Naive thymus-derived CD8-positive, alpha-beta T cell (primary cell): ENCODE measurements around the gene GATD1. TPM values are rescaled to one million over a fixed set of nuclear protein-coding genes. Genes with fewer than 3 reads are reported as not detected.
A peak's percentile ranks its signal among the peaks of the same experiment; 100 is the strongest.

Source experiments
- ATAC-seq, 2 donors: fragments of 150-1000 bp; cut with Tn5 transposase in 1 of 2; sonication (Bioruptor Pico), chemical (Tn5 transposase) in 1 of 2; 1 replicate in 1 of 2; 2 replicates in 1 of 2; pipeline ENCODE4 v1.10.0; 2021; ENCODE audit warnings: mild to moderate bottlenecking in 2 of 2, moderate library complexity in 2 of 2
- POLR2A ChIA-PET: fragments of 350-600 bp; sonication (Branson Sonifier 250); formaldehyde crosslinking; loops from one replicate; lab custom pipeline; 2021; ENCODE audit warnings: antibody characterized with exemption; lab: Charles Lee
- DNase-seq, 10 donors: peaks; one replicate each; pipeline versions ENCODE4 v3.0.0 to v3.0.0-alpha.2; 2020 to 2022
- H3K27ac Mint-ChIP-seq, 10 donors: one replicate each; pipeline ENCODE4 v1.8.0; 2020 to 2022; ENCODE audit warnings: mild to moderate bottlenecking in 10 of 10, mixed read lengths in 10 of 10, moderate library complexity in 4 of 10, inconsistent platforms in 1 of 10
- H3K27me3 Mint-ChIP-seq, 5 donors: one replicate each; pipeline ENCODE4 v1.8.0; 2021 to 2022; ENCODE audit warnings: mixed read lengths in 5 of 5
- H3K36me3 Mint-ChIP-seq, 3 donors: one replicate each; pipeline ENCODE4 v1.8.0; 2020 to 2022; ENCODE audit warnings: mixed read lengths in 3 of 3, mild to moderate bottlenecking in 2 of 3, inconsistent platforms in 1 of 3
- H3K4me1 Mint-ChIP-seq, 4 donors: one replicate each; pipeline ENCODE4 v1.8.0; 2021 to 2022; ENCODE audit warnings: mixed read lengths in 4 of 4
- H3K4me3 Mint-ChIP-seq, 10 donors: one replicate each; pipeline ENCODE4 v1.8.0; 2020 to 2022; ENCODE audit warnings: mild to moderate bottlenecking in 10 of 10, mixed read lengths in 10 of 10, moderate library complexity in 6 of 10, inconsistent platforms in 1 of 10
- H3K9me3 Mint-ChIP-seq, 9 donors: one replicate each; pipeline ENCODE4 v1.8.0; 2020 to 2022; ENCODE audit warnings: mixed read lengths in 9 of 9, mild to moderate bottlenecking in 3 of 9, inconsistent platforms in 1 of 9, moderate library complexity in 1 of 9
- polyA plus RNA-seq, 3 donors: library from polyadenylated mRNA; unstranded; fragments of 300-500 nt; fragmentation: Illumina TruSeq; gene quantifications; one replicate each; pipeline ENCODE4 v1.2.3, GENCODE V29; 2021
- total RNA-seq, 8 experiments: library from RNA in 2 of 8; stranded (reverse) in 2 of 8; gene quantifications; one replicate each; pipeline ENCODE4 v1.2.3 and lab custom pipeline; 2021 to 2026

GATD1 gene
- total and polyA plus RNA-seq, 5 experiments from 2014 or later, result 7.2 to 65.6 (median 20.7) TPM

GRCh38 chr11:724778-725386 lies 52.4 kb downstream of the GATD1 start:
- Mint-ChIP-seq H3K36me3 (peaks cover 0 to 2% (median 0%) of the 10 kb centered on the region in 3 donors), H3K4me3 (peak overlapping the region; percentile 47 to 78 (median 66)), H3K27me3 (peaks cover 4 to 9% (median 5%) of the 10 kb centered on the region in 5 donors), H3K9me3 (no peaks in the 10 kb centered on the region), H3K4me1 (peaks cover 7 to 32% (median 20%) of the 10 kb centered on the region in 4 donors), H3K27ac (peak overlapping the region in 5 of 10 donors; percentile 48 to 82 (median 72))
- DNase-seq (no peak), ATAC-seq (no peak)
- POLR2A ChIA-PET, result interaction anchor here (1.3 to 10.3 kb wide), 9 partner anchors 16 to 170 kb away, joined by 4 to 109 read pairs (median 9); partner anchors contain the start of genes DEAF1, EPS8L2, LMNTD2 and TALDO1

GRCh38 chr11:724049-724777 lies 53.1 kb downstream of the GATD1 start:
- Mint-ChIP-seq H3K4me3 (peak overlapping the region in 6 of 10 donors; percentile 41 to 85 (median 58)), H3K27ac (peak overlapping the region in 2 of 10 donors; percentile 15 to 52), H3K27me3 (peaks cover 4 to 9% (median 5%) of the 10 kb centered on the region in 5 donors), H3K4me1 (peaks cover 7 to 32% (median 22%) of the 10 kb centered on the region in 4 donors), H3K9me3 (no peaks in the 10 kb centered on the region), H3K36me3 (peaks cover 0 to 2% (median 0%) of the 10 kb centered on the region in 3 donors)
- POLR2A ChIA-PET, result interaction anchor here (1.3 to 10.3 kb wide), 4 partner anchors 30 to 174 kb away, joined by 3 to 109 read pairs (median 15); partner anchors contain the start of genes DEAF1 and TMEM80
- no peak for ATAC-seq
- DNase-seq, result no peak

GRCh38 chr11:723120-723883 lies 54.0 kb downstream of the GATD1 start:
- Mint-ChIP-seq H3K36me3 (peaks cover 0 to 2% (median 0%) of the 10 kb centered on the region in 3 donors), H3K9me3 (no peaks in the 10 kb centered on the region), H3K4me3 (peak overlapping the region; percentile 52 to 92 (median 82)), H3K4me1 (peaks cover 8 to 32% (median 22%) of the 10 kb centered on the region in 4 donors), H3K27me3 (peaks cover 4 to 9% (median 7%) of the 10 kb centered on the region in 5 donors), H3K27ac (peak overlapping the region in 8 of 10 donors; percentile 9 to 94 (median 61))
- ATAC-seq (peak; percentile 39 to 40), DNase-seq (peak in 9 of 10 donors; percentile 36 to 78 (median 55))
- POLR2A ChIA-PET, result interaction anchor here (1.0 to 10.3 kb wide), 8 partner anchors 24 to 187 kb away, joined by 3 to 109 read pairs (median 4); partner anchors contain the start of genes DEAF1, LRRC56, PHRF1 and TALDO1

GRCh38 chr11:722346-722811 lies 54.9 kb downstream of the GATD1 start:
- POLR2A ChIA-PET, result interaction anchor here (0.8 to 10.3 kb wide), 10 partner anchors 25 to 186 kb away, joined by 3 to 109 read pairs (median 4); partner anchors contain the start of genes DEAF1, LRRC56, PHRF1 and TALDO1
- Mint-ChIP-seq H3K27me3 (peaks cover 4 to 9% (median 7%) of the 10 kb centered on the region in 5 donors), H3K9me3 (no peaks in the 10 kb centered on the region), H3K36me3 (peaks cover 0 to 2% (median 0%) of the 10 kb centered on the region in 3 donors), H3K4me1 (peaks cover 8 to 31% (median 20%) of the 10 kb centered on the region in 4 donors), H3K27ac (peak overlapping the region in 1 of 10 donors; percentile 5), H3K4me3 (peak overlapping the region in 3 of 10 donors; percentile 20 to 69 (median 43))
- DNase-seq, result no peak
- ATAC-seq, result no peak

- no peaks in the 10 kb centered on the region for H3K9me3 Mint-ChIP-seq
- H3K27ac Mint-ChIP-seq, result peak overlapping the region in 2 of 10 donors; percentile 21 to 40
- POLR2A ChIA-PET, result interaction anchor here (0.5 to 10.3 kb wide), 9 partner anchors 21 to 251 kb away, joined by 3 to 109 read pairs (median 6); partner anchors contain the start of genes DEAF1, PHRF1 and TMEM80
- H3K4me3 Mint-ChIP-seq, result peak overlapping the region in 9 of 10 donors; percentile 24 to 79 (median 55)
- ATAC-seq, result peak; percentile 45 to 59
- peaks cover 0 to 2% (median 0%) of the 10 kb centered on the region in 3 donors for H3K36me3 Mint-ChIP-seq
- peaks cover 4 to 9% (median 7%) of the 10 kb centered on the region in 5 donors for H3K27me3 Mint-ChIP-seq
- peak in 9 of 10 donors; percentile 35 to 77 (median 49) for DNase-seq
- peaks cover 8 to 26% (median 19%) of the 10 kb centered on the region in 4 donors for H3K4me1 Mint-ChIP-seq
Observed at GRCh38 chr11:721741-722345, 55.4 kb downstream of the GATD1 start.

- Mint-ChIP-seq H3K4me1 (peaks cover 6 to 21% (median 16%) of the 10 kb centered on the region in 4 donors), H3K9me3 (peaks cover 0 to 3% (median 0%) of the 10 kb centered on the region in 9 donors), H3K4me3 (peak overlapping the region in 8 of 10 donors; percentile 33 to 79 (median 62)), H3K27me3 (peaks cover 4 to 9% (median 7%) of the 10 kb centered on the region in 5 donors), H3K27ac (peak overlapping the region in 1 of 10 donors; percentile 70), H3K36me3 (peaks cover 0 to 2% (median 2%) of the 10 kb centered on the region in 3 donors)
- POLR2A ChIA-PET, result interaction anchor here (0.5 to 10.3 kb wide), 10 partner anchors 21 to 250 kb away, joined by 3 to 109 read pairs (median 5); partner anchors contain the start of genes DEAF1 and TMEM80
- peak; percentile 1 to 5 for ATAC-seq
- DNase-seq, result no peak
Observed at GRCh38 chr11:721247-721740, 56.0 kb downstream of the GATD1 start.

- ATAC-seq, result peak; percentile 38 to 53
- Mint-ChIP-seq H3K27me3 (peaks cover 4 to 9% (median 7%) of the 10 kb centered on the region in 5 donors), H3K4me1 (peaks cover 6 to 21% (median 16%) of the 10 kb centered on the region in 4 donors), H3K9me3 (peaks cover 0 to 5% (median 0%) of the 10 kb centered on the region in 9 donors), H3K4me3 (peak overlapping the region in 5 of 10 donors; percentile 33 to 79 (median 57)), H3K36me3 (peaks cover 0 to 3% (median 2%) of the 10 kb centered on the region in 3 donors), H3K27ac (peak overlapping the region in 1 of 10 donors; percentile 43)
- peak in 5 of 10 donors; percentile 25 to 62 (median 41) for DNase-seq
- POLR2A ChIA-PET, result interaction anchor here (0.5 to 10.3 kb wide), 11 partner anchors 18 to 166 kb away, joined by 3 to 109 read pairs (median 4); partner anchors contain the start of genes DEAF1, IRF7 and TMEM80
Observed at GRCh38 chr11:720642-721246, 56.5 kb downstream of the GATD1 start.

- peaks cover 0 to 7% (median 0%) of the 10 kb centered on the region in 9 donors for H3K9me3 Mint-ChIP-seq
- H3K27me3 Mint-ChIP-seq, result peaks cover 4 to 11% (median 9%) of the 10 kb centered on the region in 5 donors
- H3K4me3 Mint-ChIP-seq, result peak overlapping the region in 9 of 10 donors; percentile 24 to 69 (median 55)
- peak overlapping the region in 2 of 10 donors; percentile 43 to 75 for H3K27ac Mint-ChIP-seq
- DNase-seq (no peak), ATAC-seq (no peak)
- H3K4me1 Mint-ChIP-seq, result peaks cover 6 to 21% (median 15%) of the 10 kb centered on the region in 4 donors
- POLR2A ChIA-PET, result interaction anchor here (0.5 to 10.3 kb wide), 8 partner anchors 18 to 151 kb away, joined by 3 to 109 read pairs (median 3); partner anchors contain the start of genes DEAF1, IRF7 and TMEM80
- H3K36me3 Mint-ChIP-seq, result peaks cover 2 to 4% (median 3%) of the 10 kb centered on the region in 3 donors
Observed at GRCh38 chr11:720017-720641, 57.2 kb downstream of the GATD1 start.

GRCh38 chr11:719214-720016 lies 57.9 kb downstream of the GATD1 start:
- H3K27ac Mint-ChIP-seq, result no peak overlapping the region
- H3K36me3 Mint-ChIP-seq, result peaks cover 2 to 4% (median 3%) of the 10 kb centered on the region in 3 donors
- peaks cover 0 to 12% (median 0%) of the 10 kb centered on the region in 9 donors for H3K9me3 Mint-ChIP-seq
- peaks cover 4 to 12% (median 9%) of the 10 kb centered on the region in 5 donors for H3K27me3 Mint-ChIP-seq
- peak overlapping the region in 8 of 10 donors; percentile 44 to 69 (median 57) for H3K4me3 Mint-ChIP-seq
- peaks cover 6 to 21% (median 14%) of the 10 kb centered on the region in 4 donors for H3K4me1 Mint-ChIP-seq
- no peak for ATAC-seq
- DNase-seq, result no peak
- POLR2A ChIA-PET, result interaction anchor here (0.6 to 10.3 kb wide), 3 partner anchors 12 to 64 kb away, joined by 3 to 109 read pairs (median 5); partner anchors contain the start of genes DEAF1 and TMEM80
